ENCODE data around the gene SPN.
"Not testable (repeated sequence)": the region's sequence is repeated elsewhere in the genome, so short reads cannot be mapped to it uniquely, and the experiment has no call there.

SPN gene

GRCh38 chr16:29645694-29646187, 17.3 kb upstream of the SPN start:
- DNase-seq (ENCODE audit: low read depth in 1 of 2, low spot score in 1 of 2), result no peak

- no peak for DNase-seq (ENCODE audit: low read depth in 1 of 2, low spot score in 1 of 2)
Measured at GRCh38 chr16:29646947-29647346, 16.1 kb upstream of the SPN start.

GRCh38 chr16:29649588-29650494, 13.2 kb upstream of the SPN start:
- no peak for DNase-seq (ENCODE audit: low read depth in 1 of 2, low spot score in 1 of 2)

GRCh38 chr16:29650771-29651170, 12.3 kb upstream of the SPN start:
- no peak for DNase-seq (ENCODE audit: low read depth in 1 of 2, low spot score in 1 of 2)

GRCh38 chr16:29651774-29652349, 11.2 kb upstream of the SPN start:
- DNase-seq (ENCODE audit: low read depth in 1 of 2, low spot score in 1 of 2), result no peak

GRCh38 chr16:29653471-29653870, 9.6 kb upstream of the SPN start:
- no peak for DNase-seq (ENCODE audit: low read depth in 1 of 2, low spot score in 1 of 2)

- not testable (repeated sequence) for DNase-seq (ENCODE audit: low read depth in 1 of 2, low spot score in 1 of 2)
Measured at GRCh38 chr16:29653890-29654289, 9.2 kb upstream of the SPN start.

GRCh38 chr16:29656688-29657523, 6.1 kb upstream of the SPN start:
- DNase-seq (ENCODE audit: low read depth in 1 of 2, low spot score in 1 of 2), result no peak

GRCh38 chr16:29658705-29659104, 4.3 kb upstream of the SPN start:
- DNase-seq (ENCODE audit: low read depth in 1 of 2, low spot score in 1 of 2), result no peak

GRCh38 chr16:29662000-29662728, 883 bp upstream of the SPN start:
- no peak for DNase-seq (ENCODE audit: low read depth in 1 of 2, low spot score in 1 of 2)

- no peak for DNase-seq (ENCODE audit: low read depth in 1 of 2, low spot score in 1 of 2)
Measured at GRCh38 chr16:29662729-29663015, 375 bp upstream of the SPN start.

- DNase-seq (ENCODE audit: low read depth in 1 of 2, low spot score in 1 of 2), result no peak
Measured at GRCh38 chr16:29663807-29664090, 702 bp downstream of the SPN start.

GRCh38 chr16:29664091-29664921, 1.3 kb downstream of the SPN start:
- no peak for DNase-seq (ENCODE audit: low read depth in 1 of 2, low spot score in 1 of 2)

GRCh38 chr16:29665294-29666077, 2.4 kb downstream of the SPN start:
- DNase-seq (ENCODE audit: low read depth in 1 of 2, low spot score in 1 of 2), result no peak

- not testable (repeated sequence) for DNase-seq (ENCODE audit: low read depth in 1 of 2, low spot score in 1 of 2)
Measured at GRCh38 chr16:29667322-29667610, 4.2 kb downstream of the SPN start.

- DNase-seq (ENCODE audit: low read depth in 1 of 2, low spot score in 1 of 2), result no peak
Measured at GRCh38 chr16:29667755-29668154, 4.7 kb downstream of the SPN start.

- no peak for DNase-seq (ENCODE audit: low read depth in 1 of 2, low spot score in 1 of 2)
Measured at GRCh38 chr16:29668267-29668666, 5.2 kb downstream of the SPN start.

GRCh38 chr16:29673501-29673900, 10.5 kb downstream of the SPN start:
- no peak for DNase-seq (ENCODE audit: low read depth in 1 of 2, low spot score in 1 of 2)

- DNase-seq (ENCODE audit: low read depth in 1 of 2, low spot score in 1 of 2), result no peak
Measured at GRCh38 chr16:29674188-29674587, 11.1 kb downstream of the SPN start.

Data from activated T-helper 1 cell treated with anti-CD3 and anti-CD28 coated beads, Interleukin-2, amount 50 U/mL, for 16 hours (primary cell).